Activated CD8-positive, alpha-beta memory T cell treated with anti-CD3 and anti-CD28 coated beads, Interleukin-2, amount 50 U/mL, for 1 hour (primary cell): ENCODE results near the gene NADK2.
A peak's percentile ranks its signal among the peaks of the same experiment; 100 is the strongest.
"Not testable (repeated sequence)": the region's sequence is repeated elsewhere in the genome, so short reads cannot be mapped to it uniquely, and the experiment has no call there.

Source experiments
- DNase-seq: peaks from one replicate; pipeline ENCODE4 v3.0.0-alpha.2; 2020; ENCODE audit errors: extremely low read depth

NADK2 gene

GRCh38 chr5:36241631-36242533 lies at the start of gene NADK2:
Gene NADK2, minus strand, starts transcription at chr5:36241925. Its CDS starts 127 bp downstream, at chr5:36241798.
- DNase-seq = peak; percentile 87

- DNase-seq = no peak
These were observed 44.3 kb upstream of the NADK2 start for GRCh38 chr5:36285837-36286615.

GRCh38 chr5:36283775-36284174 lies 42.0 kb upstream of the NADK2 start:
- not testable (repeated sequence) for DNase-seq

GRCh38 chr5:36281626-36282025 lies 39.9 kb upstream of the NADK2 start:
- DNase-seq = no peak

GRCh38 chr5:36279054-36279698 lies 37.5 kb upstream of the NADK2 start:
- DNase-seq = no peak

- DNase-seq = no peak
These were observed 35.9 kb upstream of the NADK2 start for GRCh38 chr5:36277521-36278176.

GRCh38 chr5:36276864-36277263 lies 35.1 kb upstream of the NADK2 start:
- DNase-seq = no peak

- no peak for DNase-seq
These were observed 32.2 kb upstream of the NADK2 start for GRCh38 chr5:36273809-36274526.

- DNase-seq = no peak
These were observed 30.5 kb upstream of the NADK2 start for GRCh38 chr5:36272136-36272690.

- no peak for DNase-seq
These were observed 29.3 kb upstream of the NADK2 start for GRCh38 chr5:36270876-36271575.

GRCh38 chr5:36270175-36270574 lies 28.4 kb upstream of the NADK2 start:
- DNase-seq = no peak

- DNase-seq = no peak
These were observed 27.8 kb upstream of the NADK2 start for GRCh38 chr5:36269478-36269877.

GRCh38 chr5:36267905-36268304 lies 26.2 kb upstream of the NADK2 start:
- DNase-seq = no peak

- DNase-seq = no peak
These were observed 22.6 kb upstream of the NADK2 start for GRCh38 chr5:36264202-36264760.

GRCh38 chr5:36261186-36261585 lies 19.5 kb upstream of the NADK2 start:
- no peak for DNase-seq

- DNase-seq = no peak
These were observed 11.8 kb upstream of the NADK2 start for GRCh38 chr5:36253575-36253974.

GRCh38 chr5:36252722-36253365 lies 11.1 kb upstream of the NADK2 start:
- DNase-seq = no peak

- no peak for DNase-seq
These were observed 9.5 kb upstream of the NADK2 start for GRCh38 chr5:36251218-36251617.

- no peak for DNase-seq
These were observed 8.7 kb upstream of the NADK2 start for GRCh38 chr5:36250427-36250826.
